Neural cell (in vitro differentiated cells): ENCODE measurements around the gene SFXN2.

Experiments used
- EZH2 ChIP-seq: fragments of 200-600, 300-800 bp; shearing (Covaris generic), sonication (generic); IDR thresholded peaks from 2 replicates; pipeline ENCODE4 v1.6.1; 2014; ENCODE audit warnings: antibody characterized with exemption, low read length, borderline replicate concordance, mild to moderate bottlenecking; ENCODE audit not compliant: insufficient read depth, poor library complexity, severe bottlenecking
- POLR2AphosphoS5 ChIP-seq: IDR thresholded peaks from 2 replicates; pipeline ENCODE4 v1.6.1; 2012
- REST ChIP-seq: IDR thresholded peaks from 2 replicates; pipeline ENCODE4 v1.6.1; 2012; ENCODE audit warnings: borderline replicate concordance
- TF ChIP-seq, protein P1 (sequence below): fragments of 450-650 bp; IDR thresholded peaks from 2 replicates; pipeline ENCODE4 v1.5.1; 2014; ENCODE audit warnings: antibody characterized with exemption, mild to moderate bottlenecking, moderate library complexity; ENCODE audit not compliant: poor library complexity, severe bottlenecking

GRCh38 chr10:102769375-102770107 lies 55.1 kb downstream of the SFXN2 start:
- TF ChIP-seq, protein P1, sequence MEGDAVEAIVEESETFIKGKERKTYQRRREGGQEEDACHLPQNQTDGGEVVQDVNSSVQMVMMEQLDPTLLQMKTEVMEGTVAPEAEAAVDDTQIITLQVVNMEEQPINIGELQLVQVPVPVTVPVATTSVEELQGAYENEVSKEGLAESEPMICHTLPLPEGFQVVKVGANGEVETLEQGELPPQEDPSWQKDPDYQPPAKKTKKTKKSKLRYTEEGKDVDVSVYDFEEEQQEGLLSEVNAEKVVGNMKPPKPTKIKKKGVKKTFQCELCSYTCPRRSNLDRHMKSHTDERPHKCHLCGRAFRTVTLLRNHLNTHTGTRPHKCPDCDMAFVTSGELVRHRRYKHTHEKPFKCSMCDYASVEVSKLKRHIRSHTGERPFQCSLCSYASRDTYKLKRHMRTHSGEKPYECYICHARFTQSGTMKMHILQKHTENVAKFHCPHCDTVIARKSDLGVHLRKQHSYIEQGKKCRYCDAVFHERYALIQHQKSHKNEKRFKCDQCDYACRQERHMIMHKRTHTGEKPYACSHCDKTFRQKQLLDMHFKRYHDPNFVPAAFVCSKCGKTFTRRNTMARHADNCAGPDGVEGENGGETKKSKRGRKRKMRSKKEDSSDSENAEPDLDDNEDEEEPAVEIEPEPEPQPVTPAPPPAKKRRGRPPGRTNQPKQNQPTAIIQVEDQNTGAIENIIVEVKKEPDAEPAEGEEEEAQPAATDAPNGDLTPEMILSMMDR, result no peak
- TF ChIP-seq REST (no peak), POLR2AphosphoS5 (no peak), EZH2 (no peak)
